ENCODE measurements around the gene ARMC9.
"Not testable (repeated sequence)": the region's sequence is repeated elsewhere in the genome, so short reads cannot be mapped to it uniquely, and the experiment has no call there.

Gene ARMC9

GRCh38 chr2:231238689-231239088, 40.3 kb downstream of the ARMC9 start:
- no peaks in the 10 kb centered on the region for H3K4me1 Mint-ChIP-seq (ENCODE audit: low read depth)
- no peaks in the 10 kb centered on the region for H3K9me3 Mint-ChIP-seq
- no peaks in the 10 kb centered on the region for H3K36me3 Mint-ChIP-seq (ENCODE audit: low read depth)
- H3K27me3 Mint-ChIP-seq (ENCODE audit: low read depth): peaks cover 3% of the 10 kb centered on the region
- H3K4me3 Mint-ChIP-seq: no peak overlapping the region
- no peak overlapping the region for H3K27ac Mint-ChIP-seq

- H3K27me3 Mint-ChIP-seq (ENCODE audit: low read depth): peaks cover 3% of the 10 kb centered on the region
Observed at GRCh38 chr2:231239751-231240150, 41.3 kb downstream of the ARMC9 start.

DNA sequence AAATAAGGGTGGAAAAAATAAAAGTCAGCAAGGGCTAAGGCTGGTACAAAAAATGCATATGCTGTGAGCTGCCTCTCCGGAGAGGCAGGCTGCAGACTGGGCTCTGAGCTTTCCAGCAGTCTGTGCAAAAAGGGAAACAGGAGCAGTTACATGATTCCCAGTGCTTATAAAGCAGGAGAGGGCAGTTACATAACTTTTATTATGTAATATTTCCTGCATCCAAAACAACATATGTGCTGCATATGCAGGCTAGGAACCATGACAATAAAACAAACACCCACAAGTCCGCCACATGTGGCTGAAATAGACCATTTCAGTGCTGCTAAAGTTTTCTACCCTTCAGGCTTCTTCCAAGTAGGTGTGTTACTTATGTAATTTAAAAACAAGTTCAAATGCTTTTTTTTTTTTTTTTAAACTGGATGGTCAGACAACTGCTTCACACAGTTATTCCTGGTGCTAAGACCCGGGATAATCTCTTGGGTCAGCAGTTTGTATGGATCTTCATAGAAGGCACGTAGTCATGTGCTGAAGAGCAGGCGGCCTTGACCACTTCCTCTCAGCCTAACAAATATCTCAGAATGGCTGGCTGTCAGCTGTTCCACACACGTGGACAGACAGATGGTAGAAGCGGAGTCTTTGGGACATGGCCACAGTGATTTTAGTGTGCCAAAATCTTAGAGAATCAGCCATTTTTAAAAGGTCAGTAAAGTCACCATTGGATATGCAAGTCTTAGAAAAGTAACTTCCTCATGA, 43.5 kb downstream of the ARMC9 start:
- H3K9me3 Mint-ChIP-seq: no peaks in the 10 kb centered on the region
- no peak overlapping the region for H3K27ac Mint-ChIP-seq
- H3K36me3 Mint-ChIP-seq (ENCODE audit: low read depth): no peaks in the 10 kb centered on the region
- H3K4me3 Mint-ChIP-seq: no peak overlapping the region
- H3K4me1 Mint-ChIP-seq (ENCODE audit: low read depth): no peaks in the 10 kb centered on the region
- peaks cover 3% of the 10 kb centered on the region for H3K27me3 Mint-ChIP-seq (ENCODE audit: low read depth)

More at GRCh38 chr2:231239751-231240150, 41.3 kb downstream of the ARMC9 start:
- Mint-ChIP-seq H3K9me3 (no peaks in the 10 kb centered on the region), H3K4me3 (no peak overlapping the region), H3K4me1 (ENCODE audit: low read depth) (no peaks in the 10 kb centered on the region), H3K27ac (no peak overlapping the region), H3K36me3 (ENCODE audit: low read depth) (no peaks in the 10 kb centered on the region)

- no peaks in the 10 kb centered on the region for H3K9me3 Mint-ChIP-seq
- no peaks in the 10 kb centered on the region for H3K4me1 Mint-ChIP-seq (ENCODE audit: low read depth)
- no peak overlapping the region for H3K4me3 Mint-ChIP-seq
- no peaks in the 10 kb centered on the region for H3K27me3 Mint-ChIP-seq (ENCODE audit: low read depth)
- H3K36me3 Mint-ChIP-seq (ENCODE audit: low read depth): no peaks in the 10 kb centered on the region
- no peak overlapping the region for H3K27ac Mint-ChIP-seq
Observed at GRCh38 chr2:231243866-231244265, 45.4 kb downstream of the ARMC9 start.

DNA sequence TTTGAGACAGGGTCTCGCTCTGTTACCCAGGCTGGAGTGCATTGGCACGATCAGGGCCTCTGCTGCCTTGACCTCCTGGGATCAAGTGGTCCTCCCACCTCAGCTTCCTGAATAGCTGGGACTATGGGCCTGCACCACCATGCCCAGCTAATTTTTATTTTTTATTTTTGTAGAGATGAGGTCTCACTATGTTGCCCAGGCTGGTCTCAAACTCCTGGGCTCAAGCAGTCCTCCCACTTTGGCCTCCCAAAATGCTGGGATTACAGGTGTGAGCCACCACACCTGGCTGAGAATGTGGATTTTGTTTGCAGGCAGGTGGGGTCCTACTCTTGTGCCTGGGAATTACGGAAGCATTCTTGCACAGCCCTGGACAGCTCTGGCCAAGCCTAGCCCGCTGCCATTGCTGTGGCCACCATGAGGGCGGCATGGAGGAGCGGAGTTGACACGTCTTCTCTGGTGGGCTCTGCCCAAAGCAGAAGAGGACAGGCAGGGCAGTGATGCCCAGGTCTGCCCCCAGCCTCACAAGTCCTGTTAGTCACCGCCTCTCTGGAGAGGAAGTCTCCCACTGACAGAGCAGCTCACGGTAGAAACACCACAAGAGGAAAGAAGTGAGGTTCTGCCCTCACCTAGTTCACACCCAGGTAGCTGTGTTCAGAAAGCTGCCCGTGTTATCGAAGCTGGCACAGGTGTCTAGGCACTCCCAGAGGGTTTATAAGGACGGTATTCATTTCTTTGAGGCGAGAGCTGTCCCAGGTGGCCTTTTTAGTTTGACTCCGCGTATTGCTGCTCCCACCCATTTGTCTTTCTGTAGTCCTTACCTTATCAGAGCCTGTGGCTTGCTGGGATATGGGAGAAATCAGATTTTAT, 46.2 kb downstream of the ARMC9 start:
- H3K9me3 Mint-ChIP-seq: no peaks in the 10 kb centered on the region
- H3K36me3 Mint-ChIP-seq (ENCODE audit: low read depth): no peaks in the 10 kb centered on the region
- no peaks in the 10 kb centered on the region for H3K4me1 Mint-ChIP-seq (ENCODE audit: low read depth)
- H3K27me3 Mint-ChIP-seq (ENCODE audit: low read depth): no peaks in the 10 kb centered on the region
- no peak overlapping the region for H3K4me3 Mint-ChIP-seq
- H3K27ac Mint-ChIP-seq: no peak overlapping the region

GRCh38 chr2:231245249-231246094, 47.0 kb downstream of the ARMC9 start:
- no peaks in the 10 kb centered on the region for H3K36me3 Mint-ChIP-seq (ENCODE audit: low read depth)
- no peaks in the 10 kb centered on the region for H3K27me3 Mint-ChIP-seq (ENCODE audit: low read depth)
- H3K9me3 Mint-ChIP-seq: no peaks in the 10 kb centered on the region
- H3K4me1 Mint-ChIP-seq (ENCODE audit: low read depth): no peaks in the 10 kb centered on the region
- no peak overlapping the region for H3K27ac Mint-ChIP-seq
- H3K4me3 Mint-ChIP-seq: no peak overlapping the region

GRCh38 chr2:231246171-231246842, 47.9 kb downstream of the ARMC9 start:
- H3K4me1 Mint-ChIP-seq (ENCODE audit: low read depth): no peaks in the 10 kb centered on the region
- H3K4me3 Mint-ChIP-seq: no peak overlapping the region
- no peaks in the 10 kb centered on the region for H3K9me3 Mint-ChIP-seq
- no peak overlapping the region for H3K27ac Mint-ChIP-seq
- H3K27me3 Mint-ChIP-seq (ENCODE audit: low read depth): no peaks in the 10 kb centered on the region
- H3K36me3 Mint-ChIP-seq (ENCODE audit: low read depth): no peaks in the 10 kb centered on the region

DNA sequence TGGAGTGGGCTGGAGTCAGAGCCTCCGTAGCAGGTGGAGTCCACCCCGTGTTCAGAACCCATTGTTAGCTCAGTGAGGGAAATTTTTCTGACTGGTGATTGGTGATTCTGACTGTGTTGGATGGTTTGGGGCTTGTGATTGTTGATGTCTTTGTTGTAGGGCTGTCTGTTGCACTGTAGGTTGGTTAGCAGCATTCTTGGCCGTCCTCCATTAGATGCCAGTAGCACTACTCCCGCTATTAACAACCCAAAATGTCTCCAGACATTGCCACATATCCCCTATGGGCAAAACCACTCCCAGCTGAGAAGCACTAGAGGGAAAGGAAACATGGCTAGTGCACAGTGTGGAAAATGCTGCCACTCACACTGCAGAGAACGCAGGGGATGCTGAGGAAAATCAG, 51.7 kb downstream of the ARMC9 start:
- H3K27me3 Mint-ChIP-seq (ENCODE audit: low read depth): peaks cover 13% of the 10 kb centered on the region
- H3K4me1 Mint-ChIP-seq (ENCODE audit: low read depth): no peaks in the 10 kb centered on the region
- no peaks in the 10 kb centered on the region for H3K9me3 Mint-ChIP-seq
- H3K4me3 Mint-ChIP-seq: no peak overlapping the region
- no peak overlapping the region for H3K27ac Mint-ChIP-seq
- no peaks in the 10 kb centered on the region for H3K36me3 Mint-ChIP-seq (ENCODE audit: low read depth)

DNA sequence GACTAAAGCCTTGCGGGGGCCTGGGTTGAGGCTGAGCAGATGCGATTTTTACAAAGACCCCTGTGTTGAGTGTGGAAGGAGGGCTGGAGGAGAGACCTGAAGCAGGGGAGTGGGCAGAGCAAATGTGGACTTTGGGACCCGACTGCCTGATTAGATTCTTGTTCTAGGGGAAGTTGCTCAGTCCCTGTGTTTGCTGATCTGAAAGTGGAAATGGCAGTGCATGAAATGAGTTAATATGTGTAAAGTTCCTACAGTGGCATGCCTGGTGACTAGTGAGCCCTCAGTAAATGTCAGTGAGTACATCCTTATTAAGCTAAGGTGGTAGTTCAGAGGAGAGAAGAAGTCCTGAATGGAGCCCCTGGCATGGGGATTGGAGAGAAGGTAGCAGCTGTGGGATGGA, 52.3 kb downstream of the ARMC9 start:
- H3K27ac Mint-ChIP-seq: no peak overlapping the region
- H3K4me3 Mint-ChIP-seq: no peak overlapping the region
- no peaks in the 10 kb centered on the region for H3K4me1 Mint-ChIP-seq (ENCODE audit: low read depth)
- H3K9me3 Mint-ChIP-seq: no peaks in the 10 kb centered on the region
- peaks cover 13% of the 10 kb centered on the region for H3K27me3 Mint-ChIP-seq (ENCODE audit: low read depth)
- H3K36me3 Mint-ChIP-seq (ENCODE audit: low read depth): no peaks in the 10 kb centered on the region

DNA sequence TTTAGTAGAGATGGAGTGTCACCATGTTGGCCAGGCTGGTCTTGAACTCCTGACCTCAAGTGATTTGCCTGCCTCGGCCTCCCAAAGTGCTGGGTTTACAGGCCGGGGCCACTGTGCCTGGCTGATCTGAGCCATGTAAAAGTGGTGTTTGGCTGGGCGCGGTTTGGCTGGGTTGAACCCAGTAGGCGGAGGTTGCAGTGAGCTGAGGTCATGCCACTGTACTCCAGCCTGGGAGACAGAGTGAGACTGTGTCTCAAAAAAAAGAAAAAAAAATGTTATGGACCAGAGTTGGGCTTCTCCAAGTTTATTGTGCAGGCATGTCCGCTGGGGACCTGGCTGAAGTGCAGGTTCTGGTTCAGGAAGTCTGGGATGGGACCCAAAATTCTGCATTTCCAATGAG, 54.9 kb downstream of the ARMC9 start:
- not testable (repeated sequence) for H3K4me3 Mint-ChIP-seq; H3K27ac Mint-ChIP-seq; H3K36me3 Mint-ChIP-seq (ENCODE audit: low read depth); H3K9me3 Mint-ChIP-seq; H3K4me1 Mint-ChIP-seq (ENCODE audit: low read depth)
- H3K27me3 Mint-ChIP-seq (ENCODE audit: low read depth): peaks cover 23% of the 10 kb centered on the region

DNA sequence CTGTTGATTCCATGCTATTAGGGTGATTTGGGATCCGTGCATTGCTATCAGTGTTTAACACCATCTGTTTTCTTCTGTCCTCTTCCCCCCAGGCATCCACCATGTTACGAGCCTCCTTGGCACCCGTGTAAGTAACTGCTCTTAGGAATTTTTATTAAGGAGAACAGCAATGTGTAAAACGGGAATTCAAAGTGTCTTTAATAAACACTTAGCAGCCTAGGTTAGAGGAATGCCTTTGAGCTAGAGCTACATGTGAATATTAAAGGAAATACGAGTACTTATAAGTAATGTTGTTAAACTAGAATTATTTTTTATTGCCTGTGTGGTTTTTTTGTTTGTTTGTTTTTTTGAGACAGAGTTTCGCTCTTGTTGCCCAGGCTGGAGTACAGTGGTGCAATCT, 58.1 kb downstream of the ARMC9 start:
- Mint-ChIP-seq H3K27me3 (ENCODE audit: low read depth) (peaks cover 38% of the 10 kb centered on the region), H3K9me3 (no peaks in the 10 kb centered on the region), H3K4me1 (ENCODE audit: low read depth) (peaks cover 10% of the 10 kb centered on the region), H3K27ac (no peak overlapping the region), H3K36me3 (ENCODE audit: low read depth) (no peaks in the 10 kb centered on the region), H3K4me3 (no peak overlapping the region)

GRCh38 chr2:231257763-231258162, 59.3 kb downstream of the ARMC9 start:
- Mint-ChIP-seq H3K4me3 (no peak overlapping the region), H3K9me3 (no peaks in the 10 kb centered on the region), H3K4me1 (ENCODE audit: low read depth) (peaks cover 10% of the 10 kb centered on the region), H3K27me3 (ENCODE audit: low read depth) (peaks cover 40% of the 10 kb centered on the region), H3K36me3 (ENCODE audit: low read depth) (no peaks in the 10 kb centered on the region), H3K27ac (peak overlapping the region; percentile 71)

GRCh38 chr2:231258701-231259100, 60.3 kb downstream of the ARMC9 start:
- Mint-ChIP-seq H3K27ac (no peak overlapping the region), H3K4me3 (no peak overlapping the region), H3K27me3 (ENCODE audit: low read depth) (peaks cover 37% of the 10 kb centered on the region), H3K9me3 (no peaks in the 10 kb centered on the region), H3K4me1 (ENCODE audit: low read depth) (peaks cover 10% of the 10 kb centered on the region), H3K36me3 (ENCODE audit: low read depth) (no peaks in the 10 kb centered on the region)

GRCh38 chr2:231259104-231259503, 60.7 kb downstream of the ARMC9 start:
- H3K27ac Mint-ChIP-seq: no peak overlapping the region
- peaks cover 10% of the 10 kb centered on the region for H3K4me1 Mint-ChIP-seq (ENCODE audit: low read depth)
- no peak overlapping the region for H3K4me3 Mint-ChIP-seq
- no peaks in the 10 kb centered on the region for H3K36me3 Mint-ChIP-seq (ENCODE audit: low read depth)
- H3K9me3 Mint-ChIP-seq: no peaks in the 10 kb centered on the region
- H3K27me3 Mint-ChIP-seq (ENCODE audit: low read depth): peaks cover 33% of the 10 kb centered on the region
